Measurements from ENCODE around the gene TIMM13.
"Not testable (repeated sequence)": the region's sequence is repeated elsewhere in the genome, so short reads cannot be mapped to it uniquely, and the experiment has no call there.

The TIMM13 gene

DNA sequence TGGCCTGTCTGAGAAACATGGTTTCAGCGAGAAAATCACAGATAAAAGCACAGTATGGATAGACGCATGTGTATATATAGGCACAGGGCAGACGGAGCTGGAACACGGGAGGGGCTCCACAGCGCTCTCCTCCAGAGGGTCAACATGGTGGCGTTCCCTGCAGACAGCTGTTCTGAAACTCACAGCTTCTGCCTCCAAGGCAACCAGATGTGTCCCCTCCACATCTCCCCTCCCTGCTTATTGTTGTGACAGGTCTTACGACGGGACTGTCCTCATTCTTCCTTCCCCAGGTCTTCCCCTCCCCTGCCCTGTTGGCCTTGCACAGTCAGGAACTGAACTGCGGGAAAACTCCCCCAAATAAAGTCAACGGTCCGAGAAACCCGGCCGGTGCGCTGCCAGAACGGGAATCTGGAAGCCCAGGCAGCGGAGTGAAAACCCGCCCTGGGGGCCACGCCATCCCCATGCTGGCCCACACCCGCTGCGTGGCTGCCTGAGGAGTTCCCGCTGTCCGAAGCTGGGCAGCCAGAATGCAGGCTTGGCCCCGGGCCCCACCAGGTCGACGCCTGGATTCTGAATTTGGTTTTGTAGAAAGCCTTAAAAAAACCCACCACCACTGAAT lies 2.6 kb upstream of the TIMM13 start:
- DNase-seq = no peak

DNA sequence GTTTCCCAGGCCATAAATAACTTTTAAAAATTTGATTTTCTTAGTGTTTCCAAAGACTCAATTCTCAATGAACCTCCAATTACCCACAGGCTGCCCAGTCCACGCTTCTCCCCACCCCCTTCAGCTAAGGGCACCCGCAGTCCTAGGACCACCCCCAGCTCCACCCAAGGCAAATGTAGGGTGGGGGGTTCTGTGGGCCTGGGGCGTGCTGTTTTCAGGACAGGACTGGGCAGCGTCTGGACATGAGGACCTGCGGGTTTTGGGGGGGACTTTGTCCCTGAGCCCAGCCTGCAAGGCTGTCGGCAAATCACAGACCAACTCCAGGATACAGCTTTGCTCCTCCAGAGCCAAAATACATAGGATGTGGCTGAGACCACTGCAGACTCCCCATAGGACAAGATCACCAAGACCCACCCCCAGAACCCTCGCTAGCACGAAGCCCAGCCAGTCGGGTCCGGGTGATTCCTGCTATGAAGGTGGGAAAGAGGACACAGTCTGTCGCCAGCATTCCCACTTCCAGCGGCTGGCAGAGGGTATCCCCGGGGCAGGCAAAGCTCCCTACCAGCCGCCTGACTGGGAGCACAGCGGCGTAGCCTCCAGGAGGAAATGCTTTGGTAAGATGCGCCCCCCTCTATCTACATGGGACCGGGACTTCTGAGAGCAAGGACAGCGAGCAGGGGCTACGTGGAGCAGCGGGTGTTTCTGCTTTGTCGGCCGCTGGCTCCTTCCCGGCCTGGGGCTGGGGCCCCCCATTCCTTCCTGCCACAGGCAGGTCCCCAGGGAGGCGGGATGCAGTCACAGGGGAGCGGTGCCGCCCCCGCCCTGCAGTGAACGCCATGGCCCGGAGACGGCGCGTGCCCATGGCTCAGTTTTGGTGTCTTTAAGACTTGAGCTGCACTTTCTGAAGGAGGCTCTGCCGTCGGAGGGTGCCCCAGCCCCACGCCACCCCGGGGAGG lies 1.6 kb upstream of the TIMM13 start:
- no peak for DNase-seq

DNA sequence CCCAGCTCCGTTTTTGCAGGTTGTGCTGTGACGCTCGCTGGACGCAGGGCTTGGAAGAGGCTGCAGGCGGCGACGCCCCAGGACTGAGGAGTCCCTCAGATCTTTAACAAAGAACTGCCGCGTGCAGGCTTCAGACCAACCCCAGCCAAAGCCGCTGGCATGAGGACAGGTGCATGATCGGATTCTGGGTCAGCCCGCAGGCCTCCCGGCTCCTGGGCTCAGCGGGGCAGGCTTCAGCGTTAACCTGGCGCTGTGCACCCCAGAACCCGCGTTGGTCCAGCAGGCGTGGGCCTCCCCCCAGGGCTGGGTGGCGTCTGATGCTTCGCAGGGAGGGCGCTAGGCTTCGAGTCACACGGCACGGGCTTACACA lies 920 bp upstream of the TIMM13 start:
- no peak for DNase-seq

DNA sequence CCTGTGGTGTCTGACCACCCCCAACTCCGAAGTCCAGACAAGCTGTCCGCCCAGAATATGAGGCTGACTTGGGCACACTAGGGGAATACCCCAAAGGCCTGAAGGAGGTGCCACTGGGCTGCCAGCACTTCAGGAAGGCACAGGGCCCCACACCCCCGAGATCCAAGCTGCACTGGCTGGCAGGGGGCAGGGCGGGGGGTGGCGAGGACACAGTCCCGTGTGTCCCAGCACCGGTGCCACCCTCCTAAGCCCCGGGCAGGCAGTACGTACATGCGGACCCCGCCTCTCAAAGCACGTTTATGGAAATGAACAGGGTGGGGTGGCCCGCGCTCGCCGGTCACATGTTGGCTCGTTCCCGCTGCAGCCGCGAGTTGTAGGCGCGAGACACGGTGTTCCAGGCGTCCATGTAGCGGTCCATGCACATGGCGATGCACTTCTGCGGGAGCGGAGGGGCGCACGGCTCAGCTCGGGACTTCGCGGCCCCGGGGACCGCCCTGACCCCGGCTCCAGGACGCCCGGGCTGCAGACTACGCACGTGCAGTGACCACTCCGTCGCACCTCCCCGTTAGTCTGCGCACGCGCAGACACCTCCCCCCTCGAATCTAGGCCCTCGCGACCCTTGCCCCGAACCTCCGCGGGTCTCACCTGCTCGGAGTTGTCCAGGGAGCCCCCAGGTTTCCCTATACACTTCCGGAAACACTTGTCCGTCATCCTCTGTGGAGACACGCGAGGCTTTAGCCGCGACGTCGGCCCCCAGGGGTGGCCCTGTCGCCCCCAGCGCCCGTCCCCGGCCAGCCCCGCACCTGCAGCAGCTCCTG lies 566 bp downstream of the TIMM13 start:
- DNase-seq = no peak

DNA sequence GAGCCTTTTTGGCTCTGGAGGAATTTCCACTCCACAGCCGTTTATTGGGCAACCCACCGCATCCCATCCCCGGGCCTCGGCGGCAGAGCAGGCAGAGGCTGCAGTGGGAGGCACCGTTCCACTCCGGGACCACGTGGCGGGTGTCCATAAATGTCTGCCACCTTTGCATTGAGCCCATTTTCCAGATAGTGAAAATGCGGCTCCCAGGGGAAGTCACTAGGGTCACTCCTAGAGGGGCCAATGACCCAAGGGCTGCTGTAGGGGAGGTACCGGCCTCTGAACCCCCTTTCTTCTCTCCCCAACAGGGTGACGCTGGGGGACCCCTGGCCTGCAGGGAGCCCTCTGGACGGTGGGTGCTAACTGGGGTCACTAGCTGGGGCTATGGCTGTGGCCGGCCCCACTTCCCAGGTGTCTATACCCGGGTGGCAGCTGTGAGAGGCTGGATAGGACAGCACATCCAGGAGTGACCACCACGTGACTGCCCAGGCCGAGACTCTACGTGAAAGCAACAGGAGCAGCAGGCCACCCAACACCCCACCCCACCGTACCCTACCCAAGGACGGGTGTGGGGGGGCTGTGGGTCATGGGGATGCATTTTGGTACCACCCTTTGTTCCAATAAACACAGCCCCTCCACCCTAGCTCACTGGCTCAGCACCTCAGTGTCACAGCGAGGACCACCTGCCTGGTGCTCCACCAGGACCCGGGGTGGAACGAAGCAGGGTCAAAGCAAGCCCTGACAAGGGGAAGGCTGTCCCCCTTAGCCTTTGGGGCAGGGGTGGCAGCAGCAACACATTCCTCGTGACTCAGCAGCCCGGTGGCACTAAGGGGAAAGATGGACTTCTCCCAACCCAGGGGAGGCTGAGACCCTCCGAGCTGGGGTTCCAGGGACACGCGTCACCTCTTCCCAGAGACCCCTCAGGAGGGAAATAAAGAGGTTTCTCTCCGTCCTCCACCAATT lies 1.5 kb downstream of the TIMM13 start:
- no peak for DNase-seq

DNA sequence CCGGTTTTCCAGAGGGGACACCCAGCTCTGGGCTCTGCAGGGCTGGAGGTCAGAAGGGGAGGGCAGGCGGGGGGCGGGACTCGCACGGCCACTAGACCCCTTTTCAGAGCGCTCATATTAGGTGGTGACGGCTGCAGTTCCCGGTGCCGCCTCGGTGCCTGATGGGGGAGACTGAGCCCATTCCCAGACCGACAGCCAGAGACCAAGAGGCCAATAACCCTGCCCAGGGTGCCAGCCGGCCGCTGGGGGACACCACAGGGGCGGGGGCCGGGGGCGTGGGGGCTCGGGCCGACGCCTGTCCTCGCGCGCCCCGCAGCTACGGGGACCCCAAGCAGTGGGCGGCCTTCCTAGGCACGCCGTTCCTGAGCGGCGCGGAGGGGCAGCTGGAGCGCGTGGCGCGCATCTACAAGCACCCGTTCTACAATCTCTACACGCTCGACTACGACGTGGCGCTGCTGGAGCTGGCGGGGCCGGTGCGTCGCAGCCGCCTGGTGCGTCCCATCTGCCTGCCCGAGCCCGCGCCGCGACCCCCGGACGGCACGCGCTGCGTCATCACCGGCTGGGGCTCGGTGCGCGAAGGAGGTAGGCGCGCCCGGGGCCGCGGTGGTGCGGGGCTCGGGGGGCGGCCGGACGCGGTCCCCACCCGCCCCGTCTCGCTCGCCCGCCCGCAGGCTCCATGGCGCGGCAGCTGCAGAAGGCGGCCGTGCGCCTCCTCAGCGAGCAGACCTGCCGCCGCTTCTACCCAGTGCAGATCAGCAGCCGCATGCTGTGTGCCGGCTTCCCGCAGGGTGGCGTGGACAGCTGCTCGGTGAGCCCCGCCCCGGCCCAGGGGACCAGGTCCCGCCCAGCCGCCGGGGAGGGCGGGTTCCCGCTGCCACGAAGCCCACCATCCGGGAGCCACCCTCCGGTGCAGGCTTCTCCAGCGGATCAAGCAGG lies 2.4 kb downstream of the TIMM13 start:
- no peak for DNase-seq

DNA sequence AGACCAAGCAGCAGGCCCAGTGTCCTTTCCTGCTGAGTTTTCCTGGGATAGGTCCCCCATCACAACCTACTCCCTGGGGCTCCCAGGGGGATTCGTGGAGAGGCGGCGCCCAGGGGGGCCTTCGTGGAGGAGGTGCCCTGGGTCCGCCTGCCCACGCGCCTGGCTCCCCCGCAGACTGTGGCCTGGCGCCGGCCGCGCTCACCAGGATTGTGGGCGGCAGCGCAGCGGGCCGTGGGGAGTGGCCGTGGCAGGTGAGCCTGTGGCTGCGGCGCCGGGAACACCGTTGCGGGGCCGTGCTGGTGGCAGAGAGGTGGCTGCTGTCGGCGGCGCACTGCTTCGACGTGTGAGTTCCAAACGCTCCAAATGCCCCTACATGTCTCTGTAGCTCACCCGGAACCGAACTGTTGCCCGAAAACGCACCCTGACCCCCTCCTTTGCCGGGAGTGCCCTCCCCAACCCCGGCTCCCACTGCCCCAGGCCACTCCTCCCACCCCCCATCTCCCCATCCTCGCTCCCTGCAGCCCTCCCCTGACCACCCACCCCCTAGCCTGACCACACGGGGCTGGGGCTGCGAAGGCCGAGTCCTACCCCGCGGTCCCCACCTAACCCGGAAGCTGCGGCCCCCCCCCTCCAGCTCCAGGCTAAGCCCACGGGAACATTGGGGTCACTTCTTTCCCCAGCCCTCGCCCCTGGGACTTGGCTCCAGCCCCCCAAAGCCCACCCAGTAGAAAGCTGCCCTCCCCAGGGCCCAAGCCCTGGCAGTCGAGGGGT lies 3.3 kb downstream of the TIMM13 start:
- no peak for DNase-seq

DNA sequence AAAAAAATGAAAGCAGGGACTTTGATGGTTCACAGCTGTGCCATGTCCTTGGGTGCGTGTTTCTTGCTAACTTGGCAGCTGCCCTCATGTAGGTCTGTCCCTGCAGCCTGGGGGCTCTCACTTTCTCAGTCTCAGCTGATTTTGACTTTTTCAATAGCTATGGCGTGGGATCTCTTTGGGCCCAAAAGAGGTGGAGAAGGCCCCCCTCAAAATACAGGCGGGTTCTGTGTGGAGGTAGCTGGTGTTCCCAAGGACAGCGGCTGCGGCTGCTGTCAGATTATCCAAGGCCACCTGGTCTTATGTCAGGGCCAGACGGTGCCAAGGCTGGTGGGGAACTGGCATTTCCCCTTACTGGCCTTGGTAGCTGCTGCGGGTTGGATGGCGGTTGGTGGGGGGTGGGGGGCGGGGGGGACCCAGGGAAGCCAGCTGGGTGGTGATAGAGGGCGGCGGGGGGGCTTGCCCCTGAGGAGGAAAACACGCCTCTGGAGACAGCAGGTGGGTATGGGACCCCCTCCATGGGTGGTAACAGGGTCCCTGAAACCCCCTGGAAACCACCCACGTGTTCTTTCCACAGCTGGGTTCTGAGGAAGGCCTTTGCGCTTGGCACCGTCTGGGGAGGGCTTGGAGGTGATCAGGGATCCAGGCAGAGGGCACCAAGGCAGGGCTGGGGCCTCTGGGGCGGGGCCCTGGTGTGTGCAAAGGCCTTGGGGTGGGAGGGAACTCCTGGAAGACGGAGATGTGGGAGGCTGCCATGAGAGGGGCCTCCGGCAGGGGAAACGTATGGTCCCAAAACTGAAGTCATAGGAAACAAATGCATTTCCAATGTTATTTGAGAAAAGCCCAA lies 4.1 kb downstream of the TIMM13 start:
- DNase-seq = no peak

DNA sequence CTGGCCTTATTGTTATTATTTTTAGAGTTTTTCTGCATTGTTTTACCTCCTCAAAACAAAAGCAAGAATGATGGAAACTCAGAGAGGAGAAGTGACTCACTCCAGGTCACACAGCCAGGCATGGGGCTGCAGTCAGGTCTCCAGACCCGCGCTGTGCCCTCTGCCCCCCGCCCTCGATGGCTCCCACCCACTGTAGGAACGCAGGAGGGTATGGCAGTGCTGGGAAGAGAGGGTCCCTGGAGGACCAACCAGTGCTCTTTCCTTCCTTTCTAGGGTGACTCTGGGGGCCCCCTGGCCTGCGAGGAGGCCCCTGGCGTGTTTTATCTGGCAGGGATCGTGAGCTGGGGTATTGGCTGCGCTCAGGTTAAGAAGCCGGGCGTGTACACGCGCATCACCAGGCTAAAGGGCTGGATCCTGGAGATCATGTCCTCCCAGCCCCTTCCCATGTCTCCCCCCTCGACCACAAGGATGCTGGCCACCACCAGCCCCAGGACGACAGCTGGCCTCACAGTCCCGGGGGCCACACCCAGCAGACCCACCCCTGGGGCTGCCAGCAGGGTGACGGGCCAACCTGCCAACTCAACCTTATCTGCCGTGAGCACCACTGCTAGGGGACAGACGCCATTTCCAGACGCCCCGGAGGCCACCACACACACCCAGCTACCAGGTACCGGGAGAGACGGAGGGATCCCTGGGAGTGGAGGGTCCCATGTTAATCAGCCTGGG lies 5.6 kb downstream of the TIMM13 start:
- no peak for DNase-seq

DNA sequence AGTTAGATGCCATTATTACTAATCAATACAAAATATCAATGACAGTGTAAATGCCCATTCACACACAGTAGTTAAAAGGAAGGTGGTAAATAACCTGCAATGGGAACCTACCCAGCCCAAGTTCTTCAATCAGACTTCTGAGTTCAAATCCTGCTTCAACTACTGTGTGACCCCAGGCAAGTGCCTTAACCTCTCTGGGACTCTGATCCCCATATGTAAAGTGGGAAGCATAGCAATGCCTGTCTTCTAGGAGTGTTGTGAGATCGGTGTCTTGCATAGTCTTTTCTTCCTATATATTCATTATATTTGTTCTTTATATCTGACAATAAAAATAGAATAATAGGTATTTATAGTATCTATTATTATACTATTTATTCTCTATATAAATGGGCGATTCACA lies 6.9 kb downstream of the TIMM13 start:
- no peak for DNase-seq

DNA sequence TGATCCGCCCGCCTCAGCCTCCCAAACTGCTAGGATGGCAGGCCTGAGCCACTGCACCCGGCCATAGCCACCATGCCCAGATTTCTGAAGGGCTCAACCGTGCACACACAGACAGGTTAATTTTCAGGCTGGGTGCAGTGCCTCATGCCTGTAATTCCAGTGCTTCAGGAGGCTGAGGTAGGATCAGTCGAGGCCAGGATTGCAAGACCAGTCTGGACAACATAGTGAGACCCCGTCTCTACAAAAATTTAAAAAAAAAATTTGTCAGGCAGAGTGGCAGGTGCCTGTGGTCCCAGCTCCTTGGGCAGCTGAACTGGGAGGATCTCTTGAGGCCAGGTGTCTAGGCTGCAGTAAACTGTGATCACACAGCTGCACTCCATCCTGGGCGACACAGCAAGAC lies 7.6 kb downstream of the TIMM13 start:
- DNase-seq = no peak

DNA sequence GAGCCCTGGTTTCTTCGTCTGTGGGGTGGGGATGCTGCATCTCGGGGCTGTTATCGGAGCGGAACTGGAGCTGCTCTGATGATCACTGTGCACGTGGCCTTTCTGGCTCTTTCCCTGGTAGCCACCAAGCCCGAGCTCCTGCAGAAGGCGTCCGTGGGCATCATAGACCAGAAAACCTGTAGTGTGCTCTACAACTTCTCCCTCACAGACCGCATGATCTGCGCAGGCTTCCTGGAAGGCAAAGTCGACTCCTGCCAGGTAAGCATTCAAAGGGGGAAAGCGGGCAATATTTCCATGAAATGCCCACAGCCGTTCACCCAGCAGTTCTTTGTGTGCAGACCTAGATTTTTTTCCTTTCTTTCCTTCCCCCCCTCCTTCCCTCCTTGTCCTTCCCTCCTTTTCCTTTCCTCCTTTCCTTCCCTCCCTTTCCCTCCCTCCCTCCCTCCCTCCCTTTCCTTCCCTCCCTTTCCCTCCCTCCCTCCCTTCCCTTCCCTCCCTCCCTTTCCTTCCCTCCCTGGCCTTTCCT lies 9.4 kb downstream of the TIMM13 start:
- DNase-seq = no peak

DNA sequence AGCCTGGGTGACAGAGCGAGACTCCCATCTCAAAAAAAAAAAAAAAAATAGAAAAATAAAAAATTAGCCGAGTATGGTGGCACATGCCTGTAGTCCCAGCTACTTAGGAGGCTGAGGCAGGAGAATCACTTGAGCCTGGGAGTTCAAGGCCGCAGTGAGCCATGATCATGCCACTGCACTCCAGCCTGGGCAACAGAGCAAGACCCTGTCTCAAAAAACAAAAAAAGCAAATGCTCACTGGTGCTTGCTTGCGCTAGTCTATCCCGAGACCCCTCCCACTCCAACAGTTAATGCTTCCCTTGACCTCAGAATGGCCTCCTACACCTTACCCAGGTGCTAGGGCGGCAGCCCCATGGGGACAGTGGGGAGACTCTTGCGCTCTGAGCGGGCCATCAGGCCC lies 9.9 kb downstream of the TIMM13 start:
- DNase-seq = not testable (repeated sequence)

DNA sequence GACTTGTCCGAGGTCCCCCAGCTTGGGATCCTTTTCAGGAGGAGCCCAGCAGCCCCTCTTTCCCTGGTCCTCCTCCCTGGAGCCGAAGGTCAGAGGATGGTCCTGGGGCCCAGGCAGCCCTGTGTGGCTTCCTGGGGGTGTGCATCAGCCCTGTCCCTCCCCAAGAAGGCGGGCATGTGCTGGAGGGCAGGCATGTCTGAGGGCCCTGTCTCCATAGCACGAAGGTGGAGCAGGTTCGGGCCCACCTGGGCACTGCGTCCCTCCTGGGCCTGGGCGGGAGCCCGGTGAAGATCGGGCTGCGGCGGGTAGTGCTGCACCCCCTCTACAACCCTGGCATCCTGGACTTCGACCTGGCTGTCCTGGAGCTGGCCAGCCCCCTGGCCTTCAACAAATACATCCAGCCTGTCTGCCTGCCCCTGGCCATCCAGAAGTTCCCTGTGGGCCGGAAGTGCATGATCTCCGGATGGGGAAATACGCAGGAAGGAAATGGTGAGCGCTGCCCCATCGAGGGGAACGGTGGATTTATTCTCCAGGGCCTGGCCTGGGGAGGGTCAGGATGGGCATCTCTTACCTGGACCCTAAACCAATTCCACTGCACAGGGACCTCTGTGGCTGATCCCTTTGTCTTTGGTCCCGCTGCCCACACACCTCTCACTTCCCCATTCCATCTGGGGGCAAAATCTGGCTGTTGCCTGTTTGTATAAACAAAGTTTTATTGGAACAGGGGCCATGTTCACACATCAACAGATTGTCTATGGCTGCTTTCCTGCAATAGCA lies 10.9 kb downstream of the TIMM13 start:
- DNase-seq = no peak

DNA sequence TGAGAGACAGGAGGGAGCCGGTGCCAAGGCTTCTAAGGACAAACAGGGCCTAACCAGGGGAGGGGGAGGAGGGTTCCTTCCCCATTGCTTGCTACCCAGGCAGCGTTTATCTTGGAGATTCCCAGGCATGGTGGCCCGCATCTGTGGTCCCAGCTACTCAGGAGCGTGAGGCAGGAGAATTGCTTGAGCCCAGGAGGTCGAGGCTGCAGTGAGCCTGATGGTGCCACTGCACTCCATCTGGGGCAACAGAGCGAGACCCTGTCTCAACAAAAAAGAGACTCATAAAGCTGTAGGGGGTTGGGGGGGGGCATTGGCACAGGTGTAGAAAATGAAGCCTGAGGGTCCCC lies 11.4 kb downstream of the TIMM13 start:
- no peak for DNase-seq

DNA sequence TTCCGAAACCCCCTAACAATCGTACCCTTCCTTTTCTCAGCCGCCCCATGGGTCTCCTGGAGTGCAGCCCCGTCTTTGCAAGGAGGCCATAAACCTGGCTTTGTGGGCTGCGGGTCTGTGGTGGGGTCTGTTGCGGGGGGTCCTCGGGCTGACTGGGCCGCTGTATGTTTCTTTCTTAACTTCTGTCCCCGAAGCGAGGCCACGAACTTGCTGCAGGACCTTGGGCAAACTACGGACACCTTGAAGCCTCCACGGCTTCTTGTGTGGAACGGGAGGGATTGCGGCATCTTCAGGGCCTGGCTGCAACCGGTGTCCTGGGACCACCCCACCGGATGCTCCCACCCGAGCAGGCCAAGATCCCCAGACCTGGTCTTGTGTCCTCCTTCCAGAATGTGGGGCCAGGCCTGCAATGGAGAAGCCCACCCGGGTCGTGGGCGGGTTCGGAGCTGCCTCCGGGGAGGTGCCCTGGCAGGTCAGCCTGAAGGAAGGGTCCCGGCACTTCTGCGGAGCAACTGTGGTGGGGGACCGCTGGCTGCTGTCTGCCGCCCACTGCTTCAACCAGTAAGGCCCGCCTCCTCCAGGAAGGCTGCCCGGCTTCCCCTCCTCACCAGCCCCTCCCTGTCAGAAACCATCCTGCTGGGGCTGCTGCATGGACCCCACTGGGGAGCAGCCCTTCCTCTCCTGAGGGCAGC lies 12.0 kb downstream of the TIMM13 start:
- no peak for DNase-seq

DNA sequence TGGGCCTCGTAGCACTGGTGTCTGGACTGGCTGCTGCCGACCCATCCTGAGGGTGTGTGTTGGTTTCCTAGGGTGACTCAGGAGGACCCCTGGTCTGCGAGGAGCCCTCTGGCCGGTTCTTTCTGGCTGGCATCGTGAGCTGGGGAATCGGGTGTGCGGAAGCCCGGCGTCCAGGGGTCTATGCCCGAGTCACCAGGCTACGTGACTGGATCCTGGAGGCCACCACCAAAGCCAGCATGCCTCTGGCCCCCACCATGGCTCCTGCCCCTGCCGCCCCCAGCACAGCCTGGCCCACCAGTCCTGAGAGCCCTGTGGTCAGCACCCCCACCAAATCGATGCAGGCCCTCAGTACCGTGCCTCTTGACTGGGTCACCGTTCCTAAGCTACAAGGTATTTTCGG lies 13.8 kb downstream of the TIMM13 start:
- no peak for DNase-seq
